ENCODE measurements around the gene MCTP1.

Gene MCTP1

GRCh38 chr5:95090774-95091173 lies 194.1 kb downstream of the MCTP1 start:
- in situ Hi-C loops (cut with HindIII; ENCODE audit: low pct_ligation_motif_present, low sequenced_read_pairs): no loop called here
- no peak for DNase-seq
- Histone ChIP-seq H3K4me3 (ENCODE audit: low read depth, low read length) (no peak overlapping the region), H3K36me3 (replicated peaks) (no peaks in the 10 kb centered on the region), H3K27me3 (replicated peaks) (no peaks in the 10 kb centered on the region), H3K27ac (no peak overlapping the region)
- no peak for TF ChIP-seq CTCF (IDR thresholded peaks at IDR 0.05; ENCODE audit: low read depth, low read length, missing control alignments)

GRCh38 chr5:95087816-95088317 lies 197.0 kb downstream of the MCTP1 start:
- no peak overlapping the region for H3K4me3 ChIP-seq (ENCODE audit: low read depth, low read length)
- no peak overlapping the region for H3K27ac ChIP-seq
- DNase-seq: no peak
- H3K27me3 ChIP-seq (replicated peaks): no peaks in the 10 kb centered on the region
- in situ Hi-C loops (cut with HindIII; ENCODE audit: low pct_ligation_motif_present, low sequenced_read_pairs): no loop called here
- no peak for TF ChIP-seq CTCF (IDR thresholded peaks at IDR 0.05; ENCODE audit: low read depth, low read length, missing control alignments)
- H3K36me3 ChIP-seq (replicated peaks): no peaks in the 10 kb centered on the region

GRCh38 chr5:95086927-95087815 lies 197.7 kb downstream of the MCTP1 start:
- no peaks in the 10 kb centered on the region for H3K36me3 ChIP-seq (replicated peaks)
- in situ Hi-C loops (cut with HindIII; ENCODE audit: low pct_ligation_motif_present, low sequenced_read_pairs): no loop called here
- H3K27me3 ChIP-seq (replicated peaks): no peaks in the 10 kb centered on the region
- no peak for TF ChIP-seq CTCF (IDR thresholded peaks at IDR 0.05; ENCODE audit: low read depth, low read length, missing control alignments)
- H3K27ac ChIP-seq: no peak overlapping the region
- H3K4me3 ChIP-seq (ENCODE audit: low read depth, low read length): no peak overlapping the region
- no peak for DNase-seq

- Histone ChIP-seq H3K36me3 (replicated peaks) (no peaks in the 10 kb centered on the region), H3K27me3 (replicated peaks) (no peaks in the 10 kb centered on the region), H3K4me3 (ENCODE audit: low read depth, low read length) (no peak overlapping the region), H3K27ac (no peak overlapping the region)
- TF ChIP-seq CTCF (IDR thresholded peaks at IDR 0.05; ENCODE audit: low read depth, low read length, missing control alignments): no peak
- in situ Hi-C loops (cut with HindIII; ENCODE audit: low pct_ligation_motif_present, low sequenced_read_pairs): no loop called here
- no peak for DNase-seq
These were observed 200.1 kb downstream of the MCTP1 start for GRCh38 chr5:95084757-95085156.

GRCh38 chr5:95083606-95084005 lies 201.3 kb downstream of the MCTP1 start:
- Histone ChIP-seq H3K4me3 (ENCODE audit: low read depth, low read length) (no peak overlapping the region), H3K27ac (peak overlapping the region; percentile 10), H3K27me3 (replicated peaks) (no peaks in the 10 kb centered on the region), H3K36me3 (replicated peaks) (no peaks in the 10 kb centered on the region)
- TF ChIP-seq CTCF (IDR thresholded peaks at IDR 0.05; ENCODE audit: low read depth, low read length, missing control alignments): no peak
- no peak for DNase-seq
- in situ Hi-C loops (cut with HindIII; ENCODE audit: low pct_ligation_motif_present, low sequenced_read_pairs): no loop called here

Data from brain microvascular endothelial cell (primary cell).